Esophagus squamous epithelium (tissue), 5 donors: ENCODE data around the gene FOXL3. TPM values are rescaled to one million over a fixed set of nuclear protein-coding genes. Genes with fewer than 3 reads are reported as not detected.

ENCODE experiments used
- DNase-seq: peaks from one replicate; lab custom pipeline; 2025; lab: John Stamatoyannopoulos, UW
- H3K27ac ChIP-seq, 4 donors: fragments of 200-600 bp; sonication (generic); one replicate each; pipeline ENCODE4 v1.5.1; 2016 to 2019; ENCODE audit warnings: mild to moderate bottlenecking in 1 of 4
- H3K27me3 ChIP-seq, 4 donors: fragments of 200-600 bp; sonication (generic); 1 replicate in 3 of 4; 2 replicates in 1 of 4; pipeline versions ENCODE4 v1.5.1 to v1.6.0; 2017 to 2021; ENCODE audit warnings: antibody characterized with exemption in 1 of 4
- H3K36me3 ChIP-seq, 3 donors: fragments of 200-600 bp; sonication (generic); one replicate each; pipeline ENCODE4 v1.5.1; 2016 to 2019
- H3K4me1 ChIP-seq, 3 donors: fragments of 200-600 bp; sonication (generic); one replicate each; pipeline ENCODE4 v1.5.1; 2017 to 2019
- H3K4me3 ChIP-seq, 4 donors: fragments of 200-600 bp; sonication (generic); 1 replicate in 3 of 4; 2 replicates in 1 of 4; pipeline ENCODE4 v1.5.1; 2016 to 2019; ENCODE audit warnings: mild to moderate bottlenecking in 2 of 4, moderate library complexity in 1 of 4
- H3K9me3 ChIP-seq, 3 donors: fragments of 200-600 bp; sonication (generic); one replicate each; pipeline ENCODE4 v1.5.1; 2016 to 2019
- POLR2A ChIP-seq, 4 donors: fragments of 450-650 bp; IDR thresholded peaks; one replicate each; pipeline ENCODE4 v1.6.1; 2017; ENCODE audit warnings: antibody characterized with exemption in 4 of 4, mild to moderate bottlenecking in 4 of 4, moderate library complexity in 3 of 4
- WGBS, 2 donors: methylation state at CpG; one replicate each; pipeline ENCODE4 v1.1.5; 2018; 5-methylcytosine and 5-hydroxymethylcytosine counted together
- intact Hi-C: fragments of 100-400 bp; cut with DNase I; formaldehyde crosslinking; loops from one replicate; pipeline ENCODE4 v1.15.0; 2022
- total RNA-seq, 4 donors: library from RNA; depleted of rRNA; stranded (reverse); fragments of >200 nt; gene quantifications; one replicate each; pipeline ENCODE4 v1.1.0, GENCODE V29; 2016
- TF ChIP-seq, protein P1 (sequence below), 6 experiments: fragments of 450-650 bp in 4 of 6; fragments of 200-600 bp in 2 of 6; sonication (generic) in 2 of 6; IDR thresholded peaks; one replicate each; pipeline ENCODE4 v1.5.1; 2016 to 2019; ENCODE audit warnings: antibody characterized with exemption in 6 of 6, mild to moderate bottlenecking in 4 of 6, moderate library complexity in 4 of 6
- donor health status: DM: yes; HTN: yes; CAD: no.

The FOXL3 gene
- total RNA-seq, 4 donors from 2014 or later = not detected

DNA sequence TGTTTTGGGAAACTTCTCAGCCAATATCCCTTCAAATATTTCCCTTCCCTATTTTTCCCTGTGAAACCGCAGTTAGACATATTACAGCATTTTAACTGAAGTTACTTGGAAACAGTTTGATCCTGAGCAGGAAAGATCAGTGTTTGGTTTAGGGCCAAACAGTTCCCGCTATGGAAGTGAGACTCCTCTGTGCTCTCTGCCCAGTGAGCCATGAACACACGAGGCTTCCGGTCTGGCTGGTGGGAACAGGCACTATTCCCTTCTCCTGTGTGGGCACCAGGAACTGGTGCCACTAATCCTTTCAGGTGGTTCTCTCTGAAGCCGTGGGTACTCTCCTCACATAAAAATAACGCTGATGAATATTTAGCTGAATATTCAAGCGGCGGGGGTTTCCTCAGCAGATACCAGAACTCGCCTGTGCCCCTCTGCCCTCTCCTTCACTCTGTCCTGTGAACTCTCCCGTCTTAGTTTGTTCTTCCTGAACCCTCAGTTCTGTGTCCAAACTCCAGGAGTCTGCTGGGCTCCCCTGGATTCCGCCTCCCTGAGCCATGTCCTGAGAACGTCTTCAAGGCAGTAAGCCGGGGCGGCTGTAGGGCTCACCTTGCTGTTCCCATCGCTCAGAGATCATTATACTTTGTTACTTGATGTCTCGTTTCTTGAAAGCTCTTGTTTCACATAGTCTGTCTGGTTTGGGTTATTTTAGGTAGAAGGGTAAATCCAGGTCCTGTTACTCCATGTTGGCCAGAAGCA is 25.7 kb downstream of the FOXL3 start:
- Histone ChIP-seq H3K4me3 (no peak overlapping the region), H3K4me1 (peaks cover 0 to 26% (median 3%) of the 10 kb centered on the region in 3 donors), H3K27me3 (peaks cover 0 to 51% (median 0%) of the 10 kb centered on the region in 4 donors), H3K27ac (no peak overlapping the region), H3K36me3 (no peaks in the 10 kb centered on the region), H3K9me3 (no peaks in the 10 kb centered on the region)
- no peak for DNase-seq
- WGBS, 2 donors = 80 to 83% methylated on average over 16 of the region's 16 CpGs
- no peak for TF ChIP-seq POLR2A (IDR thresholded peaks at IDR 0.05)
- TF ChIP-seq, protein P1, sequence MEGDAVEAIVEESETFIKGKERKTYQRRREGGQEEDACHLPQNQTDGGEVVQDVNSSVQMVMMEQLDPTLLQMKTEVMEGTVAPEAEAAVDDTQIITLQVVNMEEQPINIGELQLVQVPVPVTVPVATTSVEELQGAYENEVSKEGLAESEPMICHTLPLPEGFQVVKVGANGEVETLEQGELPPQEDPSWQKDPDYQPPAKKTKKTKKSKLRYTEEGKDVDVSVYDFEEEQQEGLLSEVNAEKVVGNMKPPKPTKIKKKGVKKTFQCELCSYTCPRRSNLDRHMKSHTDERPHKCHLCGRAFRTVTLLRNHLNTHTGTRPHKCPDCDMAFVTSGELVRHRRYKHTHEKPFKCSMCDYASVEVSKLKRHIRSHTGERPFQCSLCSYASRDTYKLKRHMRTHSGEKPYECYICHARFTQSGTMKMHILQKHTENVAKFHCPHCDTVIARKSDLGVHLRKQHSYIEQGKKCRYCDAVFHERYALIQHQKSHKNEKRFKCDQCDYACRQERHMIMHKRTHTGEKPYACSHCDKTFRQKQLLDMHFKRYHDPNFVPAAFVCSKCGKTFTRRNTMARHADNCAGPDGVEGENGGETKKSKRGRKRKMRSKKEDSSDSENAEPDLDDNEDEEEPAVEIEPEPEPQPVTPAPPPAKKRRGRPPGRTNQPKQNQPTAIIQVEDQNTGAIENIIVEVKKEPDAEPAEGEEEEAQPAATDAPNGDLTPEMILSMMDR (IDR thresholded peaks at IDR 0.05) = no peak
- intact Hi-C loops = no loop called here

DNA sequence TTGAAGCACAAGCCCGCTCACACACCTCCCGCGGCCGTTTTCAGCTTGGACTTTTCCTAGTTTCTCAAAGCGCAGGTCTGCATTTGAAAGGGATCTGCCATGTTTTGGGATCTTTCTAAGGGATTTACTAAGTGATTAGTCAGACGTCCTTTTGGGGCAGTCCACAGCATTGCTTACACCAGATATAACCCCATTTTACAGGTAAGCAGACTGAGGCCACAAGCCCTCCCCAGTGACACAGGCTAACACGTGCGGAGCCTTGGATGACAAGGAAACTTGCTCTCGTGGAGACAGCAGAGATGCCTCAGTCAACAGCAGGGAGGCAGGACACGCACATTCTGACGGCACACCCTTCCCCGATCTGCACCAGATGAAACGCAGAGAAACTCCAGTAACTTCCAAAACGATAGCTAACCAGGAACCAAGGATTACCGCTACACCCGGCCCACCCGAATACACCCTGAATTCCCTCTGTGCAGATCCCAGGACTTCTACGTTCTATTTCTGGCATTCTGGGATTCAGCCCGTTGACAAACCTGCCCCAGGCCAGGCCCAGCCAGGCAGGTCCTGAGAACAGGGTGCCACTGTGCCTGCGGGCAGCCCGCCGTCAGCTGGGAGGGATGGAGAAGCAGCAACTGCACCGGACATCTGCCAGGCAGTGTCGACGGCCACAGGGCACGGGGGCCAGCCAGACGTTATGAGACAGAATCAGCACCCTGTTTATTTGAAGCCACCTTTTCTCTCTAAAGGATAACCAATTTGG is 27.9 kb downstream of the FOXL3 start:
- Histone ChIP-seq H3K27me3 (peaks cover 0 to 62% (median 0%) of the 10 kb centered on the region in 4 donors), H3K9me3 (no peaks in the 10 kb centered on the region), H3K4me3 (no peak overlapping the region), H3K4me1 (peaks cover 0 to 27% (median 0%) of the 10 kb centered on the region in 3 donors), H3K27ac (no peak overlapping the region), H3K36me3 (no peaks in the 10 kb centered on the region)
- WGBS, 2 donors = 71 to 78% methylated on average over 16 to 22 of the region's 27 CpGs
- TF ChIP-seq, protein P1 (IDR thresholded peaks at IDR 0.05) = no peak
- TF ChIP-seq POLR2A (IDR thresholded peaks at IDR 0.05) = no peak
- no peak for DNase-seq
- intact Hi-C loops = no loop called here

DNA sequence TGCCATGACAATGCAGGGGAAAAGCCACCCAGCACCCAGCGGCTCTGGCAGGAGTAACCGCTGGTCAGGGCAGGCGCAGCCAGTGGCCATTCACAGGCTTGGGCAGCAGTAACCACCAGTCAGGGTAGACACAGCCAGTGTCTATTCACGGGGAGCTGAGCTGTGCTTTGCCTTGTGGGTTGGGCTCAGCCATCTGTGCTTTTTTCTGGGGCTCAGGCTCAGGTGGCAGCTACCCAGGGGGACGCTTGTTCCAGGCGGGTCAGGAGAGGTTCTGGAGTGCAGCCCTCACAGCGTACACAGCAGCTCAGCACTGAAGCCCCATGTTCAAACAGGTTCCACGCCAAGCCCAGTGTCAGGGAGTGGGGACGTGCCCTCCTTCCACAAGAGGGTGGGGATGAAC is 28.5 kb downstream of the FOXL3 start:
- Histone ChIP-seq H3K27ac (no peak overlapping the region), H3K36me3 (no peaks in the 10 kb centered on the region), H3K9me3 (no peaks in the 10 kb centered on the region), H3K4me3 (no peak overlapping the region), H3K4me1 (peaks cover 0 to 27% (median 0%) of the 10 kb centered on the region in 3 donors), H3K27me3 (peaks cover 0 to 62% (median 0%) of the 10 kb centered on the region in 4 donors)
- 33 to 56% methylated on average over 4 to 8 of the region's 9 CpGs for whole genome bisulfite sequencing, 2 donors
- DNase-seq = no peak
- TF ChIP-seq, protein P1 (IDR thresholded peaks at IDR 0.05) = no peak
- no peak for TF ChIP-seq POLR2A (IDR thresholded peaks at IDR 0.05)
- intact Hi-C loops = no loop called here

DNA sequence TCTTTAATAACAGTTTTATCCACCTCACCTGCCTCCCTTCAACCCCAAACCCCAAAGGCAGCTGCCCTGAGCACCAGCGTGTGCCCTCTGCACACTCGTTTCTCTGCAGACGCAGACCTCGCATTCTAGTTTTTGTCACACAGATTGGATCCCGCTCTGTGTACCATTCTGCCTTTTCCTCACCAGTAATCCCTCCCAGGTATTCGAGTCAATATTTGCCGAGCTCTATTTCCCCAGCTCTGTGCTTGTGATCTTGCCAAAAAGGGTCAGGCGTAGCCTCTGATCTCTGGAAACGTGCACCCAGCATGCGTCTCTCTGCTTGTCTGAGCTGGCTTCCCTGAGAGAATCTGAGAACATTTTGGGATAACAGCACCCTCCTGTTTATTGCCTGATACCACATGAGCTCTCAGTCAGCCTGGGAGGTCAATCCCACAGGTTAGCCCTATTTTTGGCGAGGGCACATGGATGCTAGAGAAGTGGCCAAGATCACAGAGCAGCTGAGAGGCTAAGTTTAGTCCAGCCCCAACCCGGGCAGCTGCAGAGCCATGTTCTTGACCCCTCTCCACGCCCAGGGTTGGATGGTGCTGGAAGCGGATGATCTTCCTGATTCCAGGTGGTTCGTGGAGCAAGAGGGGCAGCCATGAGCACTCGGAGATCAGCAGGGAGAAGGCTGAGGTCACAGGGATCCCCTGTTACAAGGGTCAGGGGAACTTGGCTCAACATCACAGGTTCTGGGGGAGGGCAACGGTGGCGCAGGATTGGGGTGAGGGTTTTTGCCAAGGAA is 29.1 kb downstream of the FOXL3 start:
- Histone ChIP-seq H3K4me1 (peaks cover 0 to 27% (median 0%) of the 10 kb centered on the region in 3 donors), H3K27ac (no peak overlapping the region), H3K27me3 (peaks cover 0 to 66% (median 0%) of the 10 kb centered on the region in 4 donors), H3K4me3 (no peak overlapping the region), H3K36me3 (no peaks in the 10 kb centered on the region), H3K9me3 (no peaks in the 10 kb centered on the region)
- TF ChIP-seq, protein P1 (IDR thresholded peaks at IDR 0.05) = no peak
- TF ChIP-seq POLR2A (IDR thresholded peaks at IDR 0.05) = no peak
- intact Hi-C loops = no loop called here
- 39 to 42% methylated on average over 11 to 12 of the region's 18 CpGs for WGBS, 2 donors
- DNase-seq = no peak
